Embryonic facial prominence (tissue), 1 donor: ENCODE data around the gene ADAP1.

Experiments
- DNase-seq: peaks from one replicate; pipeline ENCODE4 v3.0.0-alpha.2; 2016; ENCODE audit errors: extremely low spot score

ADAP1 gene

GRCh38 chr7:863106-863505 lies 91.4 kb downstream of the ADAP1 start:
- DNase-seq, result no peak

GRCh38 chr7:862157-862556 lies 92.3 kb downstream of the ADAP1 start:
- DNase-seq, result no peak

- no peak for DNase-seq
Measured at GRCh38 chr7:861222-861621, 93.3 kb downstream of the ADAP1 start.

GRCh38 chr7:860149-860548 lies 94.3 kb downstream of the ADAP1 start:
- DNase-seq, result no peak

- no peak for DNase-seq
Measured at GRCh38 chr7:859359-860030, 95.0 kb downstream of the ADAP1 start.

- no peak for DNase-seq
Measured at GRCh38 chr7:857661-858060, 96.8 kb downstream of the ADAP1 start.

- DNase-seq, result no peak
Measured at GRCh38 chr7:856444-857095, 97.9 kb downstream of the ADAP1 start.

- DNase-seq, result no peak
Measured at GRCh38 chr7:855686-856369, 98.7 kb downstream of the ADAP1 start.

- DNase-seq, result no peak
Measured at GRCh38 chr7:854118-854775, 100.2 kb downstream of the ADAP1 start.

- DNase-seq, result no peak
Measured at GRCh38 chr7:853366-854117, 100.9 kb downstream of the ADAP1 start.

GRCh38 chr7:851204-851603 lies 103.3 kb downstream of the ADAP1 start:
- no peak for DNase-seq

- DNase-seq, result no peak
Measured at GRCh38 chr7:849781-850180, 104.7 kb downstream of the ADAP1 start.

GRCh38 chr7:849145-849544 lies 105.3 kb downstream of the ADAP1 start:
- DNase-seq, result no peak
